ENCODE data around the gene TMPRSS4.
"Not testable (repeated sequence)": the region's sequence is repeated elsewhere in the genome, so short reads cannot be mapped to it uniquely, and the experiment has no call there.

TMPRSS4 gene

DNA sequence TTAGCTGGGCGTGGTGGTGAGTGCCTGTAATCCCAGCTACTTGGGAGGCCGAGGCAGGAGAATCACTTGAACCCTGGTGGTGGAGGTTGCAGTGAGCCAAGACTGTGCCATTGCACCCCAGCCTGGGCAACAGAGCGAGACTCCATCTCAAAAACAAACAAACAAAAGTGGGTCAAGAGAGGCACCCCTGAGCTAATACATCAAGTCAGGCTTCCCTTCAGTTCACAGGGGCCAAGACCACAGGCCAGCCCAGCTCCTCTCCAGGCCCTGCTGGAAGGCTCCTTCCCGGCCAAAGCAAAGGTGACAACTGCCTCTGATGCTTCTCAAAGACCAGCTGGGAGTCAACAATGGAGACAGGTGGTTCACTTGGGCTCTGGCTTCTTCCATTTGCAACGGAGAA lies 14.7 kb upstream of the TMPRSS4 start:
- not testable (repeated sequence) for H3K36me3 Mint-ChIP-seq (ENCODE audit: low read depth); H3K9me3 Mint-ChIP-seq; H3K27me3 Mint-ChIP-seq; H3K4me1 Mint-ChIP-seq; H3K4me3 Mint-ChIP-seq; H3K27ac Mint-ChIP-seq; ATAC-seq; DNase-seq

GRCh38 chr11:118062631-118063030 lies 14.2 kb upstream of the TMPRSS4 start:
- H3K36me3 Mint-ChIP-seq (ENCODE audit: low read depth); H3K4me3 Mint-ChIP-seq; H3K4me1 Mint-ChIP-seq; H3K27ac Mint-ChIP-seq; H3K9me3 Mint-ChIP-seq; H3K27me3 Mint-ChIP-seq; DNase-seq; ATAC-seq: not testable (repeated sequence)

- Mint-ChIP-seq H3K27ac (no peak overlapping the region), H3K4me3 (no peak overlapping the region), H3K27me3 (no peaks in the 10 kb centered on the region), H3K4me1 (peaks cover 13% of the 10 kb centered on the region), H3K36me3 (ENCODE audit: low read depth) (no peaks in the 10 kb centered on the region), H3K9me3 (no peaks in the 10 kb centered on the region)
- no peak for DNase-seq
- ATAC-seq = no peak
Measured at GRCh38 chr11:118064956-118065355, 11.9 kb upstream of the TMPRSS4 start.

DNA sequence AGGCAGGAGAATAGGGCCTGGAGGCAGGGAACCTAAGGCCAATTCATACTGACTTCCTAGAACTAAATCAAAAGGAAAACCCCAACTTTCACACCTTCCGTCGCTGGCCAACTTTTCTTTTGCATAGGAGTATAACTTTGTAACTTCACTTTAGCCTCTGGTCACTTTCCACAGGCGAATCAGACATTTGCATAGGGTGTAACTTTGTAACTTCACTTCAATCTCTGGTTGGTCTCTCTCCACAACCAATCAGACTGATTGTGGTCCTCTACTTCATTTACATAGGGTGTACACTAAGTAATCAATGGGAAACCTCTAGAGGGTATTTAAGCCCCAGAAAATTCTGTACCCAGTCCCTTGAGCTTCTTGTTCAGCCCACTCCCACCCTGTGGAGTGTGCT lies 11.5 kb upstream of the TMPRSS4 start:
- no peaks in the 10 kb centered on the region for H3K36me3 Mint-ChIP-seq (ENCODE audit: low read depth)
- no peak for ATAC-seq
- H3K27me3 Mint-ChIP-seq = no peaks in the 10 kb centered on the region
- no peak overlapping the region for H3K4me3 Mint-ChIP-seq
- H3K4me1 Mint-ChIP-seq = peaks cover 13% of the 10 kb centered on the region
- DNase-seq = no peak
- no peak overlapping the region for H3K27ac Mint-ChIP-seq
- no peaks in the 10 kb centered on the region for H3K9me3 Mint-ChIP-seq

DNA sequence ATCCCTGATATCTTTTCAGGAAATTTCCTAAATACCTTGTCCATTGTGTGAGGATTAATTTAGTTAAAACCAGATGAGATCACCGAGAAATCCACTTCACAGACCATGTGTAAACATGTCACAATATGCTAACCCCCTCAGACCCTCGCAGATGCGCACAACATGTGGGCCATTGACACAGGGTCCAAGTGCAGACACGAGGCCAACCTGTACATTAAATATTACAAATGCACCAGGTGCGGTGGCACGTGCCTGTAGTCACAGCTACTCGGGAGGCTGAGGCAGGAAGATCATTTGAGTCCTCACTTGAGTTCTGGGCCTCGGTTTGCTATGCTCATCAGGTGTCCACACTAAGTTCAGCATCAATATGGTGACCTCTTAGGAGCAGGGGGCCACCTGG lies 9.9 kb upstream of the TMPRSS4 start:
- Mint-ChIP-seq H3K36me3 (ENCODE audit: low read depth) (no peaks in the 10 kb centered on the region), H3K4me1 (peaks cover 21% of the 10 kb centered on the region), H3K27ac (no peak overlapping the region), H3K9me3 (no peaks in the 10 kb centered on the region), H3K4me3 (no peak overlapping the region), H3K27me3 (no peaks in the 10 kb centered on the region)
- no peak for ATAC-seq
- no peak for DNase-seq

GRCh38 chr11:118068206-118068944 lies 8.5 kb upstream of the TMPRSS4 start:
- Mint-ChIP-seq H3K27ac (peak overlapping the region; percentile 1), H3K4me3 (no peak overlapping the region), H3K36me3 (ENCODE audit: low read depth) (no peaks in the 10 kb centered on the region), H3K27me3 (no peaks in the 10 kb centered on the region), H3K9me3 (no peaks in the 10 kb centered on the region), H3K4me1 (peaks cover 24% of the 10 kb centered on the region)
- DNase-seq (no peak), ATAC-seq (peak; percentile 8)

DNA sequence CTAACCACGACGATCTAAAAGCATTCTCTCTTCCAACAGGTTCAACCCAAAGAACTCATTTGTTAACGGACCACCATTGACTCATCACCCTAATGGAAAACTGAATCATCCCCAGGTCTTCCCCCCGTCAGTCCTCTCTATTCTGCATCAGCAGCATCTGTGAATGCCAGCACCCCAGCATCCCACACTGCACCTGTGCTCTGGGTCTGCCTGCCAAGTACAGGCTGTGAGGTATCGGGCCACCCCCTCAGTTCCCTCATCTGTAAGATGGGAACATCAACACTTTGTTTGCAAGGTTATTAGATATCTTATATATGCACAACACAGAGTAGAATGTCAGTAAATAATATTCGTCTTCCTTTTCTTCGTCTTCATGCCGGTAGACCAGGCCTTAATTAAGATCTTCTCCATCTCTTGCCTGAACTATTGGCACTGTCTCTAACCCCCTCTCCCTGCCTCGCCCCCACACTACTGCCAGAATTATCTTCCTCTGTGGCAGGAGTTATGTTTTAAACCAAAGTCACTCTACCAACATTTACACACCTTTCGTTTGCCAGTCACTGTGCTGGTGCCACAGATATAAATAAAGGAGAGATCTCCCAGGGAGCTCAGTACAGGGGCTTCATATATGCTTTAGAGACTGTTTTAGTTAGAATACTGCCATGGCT lies 7.8 kb upstream of the TMPRSS4 start:
- H3K4me3 Mint-ChIP-seq = no peak overlapping the region
- ATAC-seq (peak; percentile 74), DNase-seq (no peak)
- no peaks in the 10 kb centered on the region for H3K36me3 Mint-ChIP-seq (ENCODE audit: low read depth)
- H3K4me1 Mint-ChIP-seq = peaks cover 24% of the 10 kb centered on the region
- peaks cover under 1% of the 10 kb centered on the region for H3K27me3 Mint-ChIP-seq
- H3K27ac Mint-ChIP-seq = peak overlapping the region; percentile 1
- H3K9me3 Mint-ChIP-seq = no peaks in the 10 kb centered on the region

- Mint-ChIP-seq H3K27ac (no peak overlapping the region), H3K27me3 (peaks cover 5% of the 10 kb centered on the region), H3K36me3 (ENCODE audit: low read depth) (no peaks in the 10 kb centered on the region), H3K9me3 (no peaks in the 10 kb centered on the region), H3K4me1 (peaks cover 24% of the 10 kb centered on the region), H3K4me3 (no peak overlapping the region)
- ATAC-seq = no peak
- no peak for DNase-seq
Measured at GRCh38 chr11:118071416-118072030, 5.4 kb upstream of the TMPRSS4 start.

DNA sequence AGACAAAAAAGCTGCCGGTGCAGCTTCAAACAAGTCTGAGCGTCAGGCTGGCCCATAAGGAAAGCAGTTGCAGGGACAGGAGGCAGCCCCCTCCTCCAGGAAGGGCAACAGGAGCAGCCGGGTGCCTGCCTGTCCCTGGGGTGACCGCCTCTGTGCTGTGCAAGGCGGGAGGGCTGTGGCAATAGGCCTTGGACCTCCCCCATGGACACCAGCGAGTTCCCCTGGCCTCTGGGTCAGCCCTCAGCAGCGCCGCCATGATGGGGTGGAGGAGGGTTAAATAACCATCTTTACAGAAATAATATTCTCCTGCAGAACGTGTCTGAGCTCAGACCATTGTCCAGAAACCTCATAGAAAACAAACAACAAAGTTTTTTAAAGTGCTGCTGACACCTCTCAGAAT lies 3.3 kb upstream of the TMPRSS4 start:
- no peak overlapping the region for H3K4me3 Mint-ChIP-seq
- peaks cover 8% of the 10 kb centered on the region for H3K27me3 Mint-ChIP-seq
- H3K27ac Mint-ChIP-seq = no peak overlapping the region
- ATAC-seq = no peak
- peaks cover 19% of the 10 kb centered on the region for H3K4me1 Mint-ChIP-seq
- H3K9me3 Mint-ChIP-seq = no peaks in the 10 kb centered on the region
- no peak for DNase-seq
- H3K36me3 Mint-ChIP-seq (ENCODE audit: low read depth) = no peaks in the 10 kb centered on the region

DNA sequence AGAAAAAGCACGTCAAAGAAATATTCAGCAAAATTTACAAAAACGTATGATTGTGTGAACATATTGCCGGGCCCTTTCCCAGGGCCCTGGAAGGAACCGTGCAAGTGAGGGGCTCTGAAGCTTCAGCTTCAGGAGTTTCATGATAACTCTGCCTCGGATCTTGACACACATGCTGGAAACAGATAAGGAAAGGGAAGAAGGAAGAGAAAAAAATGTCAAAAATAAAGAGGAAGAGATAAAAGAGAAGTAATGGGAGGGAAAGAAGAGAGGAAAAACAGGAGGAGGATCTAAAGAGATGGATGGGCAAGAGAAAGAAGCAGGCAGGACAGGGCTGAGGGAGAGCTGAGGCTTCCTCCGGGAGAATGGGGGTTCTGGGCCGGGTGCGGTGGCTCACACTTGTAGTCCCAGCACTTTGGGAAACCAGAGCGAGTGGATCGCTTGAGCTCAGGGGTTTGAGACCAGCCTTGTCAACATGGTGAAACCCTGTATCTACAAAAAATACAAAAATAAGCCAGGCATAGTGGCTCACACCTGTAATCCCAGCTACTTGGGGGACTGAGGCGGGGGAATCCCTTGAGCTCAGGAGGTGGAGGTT lies 2.7 kb upstream of the TMPRSS4 start:
- no peaks in the 10 kb centered on the region for H3K9me3 Mint-ChIP-seq
- H3K4me3 Mint-ChIP-seq = no peak overlapping the region
- H3K4me1 Mint-ChIP-seq = peaks cover 12% of the 10 kb centered on the region
- no peak overlapping the region for H3K27ac Mint-ChIP-seq
- H3K27me3 Mint-ChIP-seq = peaks cover 8% of the 10 kb centered on the region
- no peak for DNase-seq
- no peaks in the 10 kb centered on the region for H3K36me3 Mint-ChIP-seq (ENCODE audit: low read depth)
- no peak for ATAC-seq

DNA sequence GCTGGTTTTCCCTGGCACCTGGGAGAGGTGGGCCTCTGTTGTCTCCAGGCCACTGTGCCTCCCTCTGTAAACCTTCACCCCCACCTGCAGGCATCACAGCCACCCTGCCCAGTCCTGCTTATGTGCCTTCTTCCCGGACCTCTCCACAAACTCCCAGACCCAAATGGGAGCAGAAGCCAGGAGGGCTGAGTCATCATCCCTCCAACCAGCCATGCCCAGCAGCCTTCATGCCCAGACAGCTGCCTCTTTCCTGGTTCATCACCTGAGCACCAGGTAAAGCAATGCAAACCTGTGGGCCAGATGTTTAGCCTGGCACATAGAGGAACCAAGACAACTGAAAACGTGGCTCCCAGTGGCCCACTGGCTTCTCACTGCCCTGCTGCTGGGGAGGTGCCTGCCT lies 2.1 kb upstream of the TMPRSS4 start:
- Mint-ChIP-seq H3K9me3 (no peaks in the 10 kb centered on the region), H3K27ac (no peak overlapping the region), H3K4me3 (no peak overlapping the region), H3K36me3 (ENCODE audit: low read depth) (no peaks in the 10 kb centered on the region), H3K27me3 (peaks cover 8% of the 10 kb centered on the region), H3K4me1 (peaks cover 11% of the 10 kb centered on the region)
- DNase-seq = no peak
- no peak for ATAC-seq

DNA sequence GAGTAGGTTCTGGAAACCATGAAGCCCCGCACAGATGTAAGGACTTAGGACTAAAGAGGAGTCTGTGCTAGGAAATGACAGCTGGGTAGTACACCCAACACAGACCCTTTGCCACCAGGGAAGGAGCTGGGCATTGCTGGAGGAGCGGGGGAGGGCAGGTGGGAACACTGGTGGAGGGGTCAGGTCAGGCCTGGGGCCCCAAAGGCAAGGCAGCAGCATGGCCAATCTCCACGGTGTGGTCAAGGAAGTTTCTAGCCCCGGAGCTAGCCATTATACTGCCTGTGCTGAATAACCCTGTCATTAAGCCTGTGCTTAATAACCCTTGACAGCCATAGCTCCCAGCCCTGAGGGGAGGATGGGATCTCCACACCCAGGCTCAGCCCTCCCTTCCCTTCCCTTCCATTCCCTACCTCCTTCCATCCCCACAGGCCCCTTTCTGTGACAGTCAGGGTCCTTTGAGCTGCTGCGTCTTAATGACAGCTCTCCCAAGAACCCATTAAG lies 2.1 kb downstream of the TMPRSS4 start:
- DNase-seq = no peak

GRCh38 chr11:118079491-118079890 lies 2.6 kb downstream of the TMPRSS4 start:
- Mint-ChIP-seq H3K4me3 (no peak overlapping the region), H3K36me3 (ENCODE audit: low read depth) (no peaks in the 10 kb centered on the region), H3K27ac (no peak overlapping the region), H3K27me3 (peaks cover 5% of the 10 kb centered on the region), H3K4me1 (no peaks in the 10 kb centered on the region), H3K9me3 (no peaks in the 10 kb centered on the region)
- ATAC-seq = no peak
- no peak for DNase-seq

More for the DNA sequence above, 2.1 kb downstream of the TMPRSS4 start:
- no peak overlapping the region for H3K4me3 Mint-ChIP-seq
- peaks cover 8% of the 10 kb centered on the region for H3K27me3 Mint-ChIP-seq
- ATAC-seq = no peak
- no peaks in the 10 kb centered on the region for H3K4me1 Mint-ChIP-seq
- H3K9me3 Mint-ChIP-seq = no peaks in the 10 kb centered on the region
- H3K36me3 Mint-ChIP-seq (ENCODE audit: low read depth) = no peaks in the 10 kb centered on the region
- H3K27ac Mint-ChIP-seq = no peak overlapping the region

- H3K4me3 Mint-ChIP-seq = no peak overlapping the region
- H3K9me3 Mint-ChIP-seq = no peaks in the 10 kb centered on the region
- no peak for DNase-seq
- no peak for ATAC-seq
- H3K4me1 Mint-ChIP-seq = no peaks in the 10 kb centered on the region
- no peaks in the 10 kb centered on the region for H3K36me3 Mint-ChIP-seq (ENCODE audit: low read depth)
- H3K27ac Mint-ChIP-seq = no peak overlapping the region
- H3K27me3 Mint-ChIP-seq = peaks cover 5% of the 10 kb centered on the region
Measured at GRCh38 chr11:118080296-118080695, 3.4 kb downstream of the TMPRSS4 start.

All from activated naive CD8-positive, alpha-beta T cell treated with anti-CD3 and anti-CD28 coated beads, Interleukin-2, amount 50 U/mL, for 24 hours (primary cell).